Neural progenitor cell (in vitro differentiated cells): ENCODE data around the gene IYD. TPM values are rescaled to one million over a fixed set of nuclear protein-coding genes. Genes with fewer than 3 reads are reported as not detected.

Experiments used
- DNase-seq: peaks from one replicate; pipeline ENCODE4 v3.0.0-alpha.2; 2016; ENCODE audit warnings: low spot score
- H2AFZ ChIP-seq: fragments of 200-600 bp; sonication (generic); replicated peaks from 2 replicates; pipeline ENCODE4 v1.6.1; 2016; ENCODE audit warnings: antibody characterized with exemption
- H3F3A ChIP-seq: fragments of 200-600 bp; sonication (generic); 2 replicates; pipeline ENCODE4 v1.6.1; 2016; ENCODE audit warnings: antibody characterized with exemption, low read depth
- H3K27ac ChIP-seq: fragments of 200-600 bp; sonication (generic); 2 replicates; pipeline ENCODE4 v1.5.1; 2016; ENCODE audit warnings: mild to moderate bottlenecking
- H3K27me3 ChIP-seq: fragments of 200-600 bp; sonication (generic); 2 replicates; pipeline ENCODE4 v1.6.1; 2016; ENCODE audit warnings: mild to moderate bottlenecking, moderate library complexity
- H3K36me3 ChIP-seq: fragments of 200-600 bp; sonication (generic); 2 replicates; pipeline ENCODE4 v1.5.1; 2016
- H3K4me1 ChIP-seq: fragments of 200-600 bp; sonication (generic); 2 replicates; pipeline ENCODE4 v1.6.1; 2016; ENCODE audit warnings: mixed run types
- H3K4me2 ChIP-seq: fragments of 200-600 bp; sonication (generic); 2 replicates; pipeline ENCODE4 v1.6.1; 2016
- H3K4me3 ChIP-seq: fragments of 200-600 bp; sonication (generic); 2 replicates; pipeline ENCODE4 v1.5.1; 2016
- H3K79me2 ChIP-seq: fragments of 200-600 bp; sonication (generic); 2 replicates; pipeline ENCODE4 v1.6.1; 2016; ENCODE audit warnings: low read depth
- H3K9ac ChIP-seq: fragments of 200-600 bp; sonication (generic); 2 replicates; pipeline ENCODE4 v1.6.1; 2016
- H3K9me3 ChIP-seq: fragments of 200-600 bp; sonication (generic); 2 replicates; pipeline ENCODE4 v1.5.1; 2016; ENCODE audit warnings: low read depth
- H4K20me1 ChIP-seq: fragments of 200-600 bp; sonication (generic); 2 replicates; pipeline ENCODE4 v1.6.1; 2016; ENCODE audit warnings: low read depth
- H3K27ac Mint-ChIP-seq: 3 replicates; pipeline ENCODE4 v1.8.0; 2021; ENCODE audit warnings: mixed read lengths
- H3K27me3 Mint-ChIP-seq: 2 replicates; pipeline ENCODE4 v1.8.0; 2022; ENCODE audit warnings: low read depth, mild to moderate bottlenecking, inconsistent platforms, moderate library complexity, mixed read lengths; ENCODE audit not compliant: insufficient read depth
- H3K36me3 Mint-ChIP-seq: 3 replicates; pipeline ENCODE4 v1.8.0; 2021; ENCODE audit warnings: mixed read lengths
- H3K4me1 Mint-ChIP-seq: 3 replicates; pipeline ENCODE4 v1.8.0; 2021; ENCODE audit warnings: mixed read lengths
- H3K4me3 Mint-ChIP-seq: 3 replicates; pipeline ENCODE4 v1.8.0; 2021; ENCODE audit warnings: mild to moderate bottlenecking, moderate library complexity, mixed read lengths
- H3K9me3 Mint-ChIP-seq: 3 replicates; pipeline ENCODE4 v1.8.0; 2020; ENCODE audit warnings: mixed read lengths
- CTCF ChIP-seq: fragments of 200-600 bp; sonication (generic); IDR thresholded peaks from 2 replicates; pipeline ENCODE4 v1.5.1; 2017; ENCODE audit warnings: antibody characterized with exemption, mild to moderate bottlenecking
- EZH2 ChIP-seq: fragments of 200-600 bp; sonication (generic); IDR thresholded peaks from 2 replicates; pipeline ENCODE4 v1.6.1; 2017; ENCODE audit warnings: antibody characterized with exemption, mild to moderate bottlenecking, moderate library complexity
- EZH2phosphoT487 ChIP-seq: fragments of 200-600 bp; sonication (generic); IDR thresholded peaks from 2 replicates; pipeline ENCODE4 v1.6.1; 2017; ENCODE audit warnings: antibody characterized with exemption
- total RNA-seq: library from RNA; depleted of rRNA; stranded (reverse); fragments of >200 nt; gene quantifications from 2 replicates; pipeline ENCODE4 v1.2.3, GENCODE V29; 2015; ENCODE audit warnings: low replicate concordance

IYD gene
- total RNA-seq, 1 donor from 2014 or later: not detected

GRCh38 chr6:150325066-150325772 lies 43.6 kb upstream of the IYD start:
- no peak for DNase-seq
- Histone ChIP-seq H2AFZ (no peak overlapping the region), H3K4me1 (peaks cover 5% of the 10 kb centered on the region), H3F3A (no peaks in the 10 kb centered on the region), H3K9ac (no peak overlapping the region), H3K79me2 (no peaks in the 10 kb centered on the region), H3K27me3 (no peaks in the 10 kb centered on the region), H3K9me3 (no peaks in the 10 kb centered on the region), H4K20me1 (no peaks in the 10 kb centered on the region), H3K4me2 (no peak overlapping the region), H3K36me3 (no peaks in the 10 kb centered on the region), H3K27ac (no peak overlapping the region), H3K4me3 (no peak overlapping the region)
- Mint-ChIP-seq H3K36me3 (no peaks in the 10 kb centered on the region), H3K27me3 (peaks cover 3% of the 10 kb centered on the region), H3K27ac (no peak overlapping the region), H3K9me3 (no peaks in the 10 kb centered on the region), H3K4me1 (peaks cover 8% of the 10 kb centered on the region), H3K4me3 (no peak overlapping the region)
- no peak for TF ChIP-seq EZH2
- no peak for TF ChIP-seq EZH2phosphoT487
- no peak for TF ChIP-seq CTCF

- Histone ChIP-seq H3K9ac (no peak overlapping the region), H3K4me1 (peaks cover 5% of the 10 kb centered on the region), H4K20me1 (no peaks in the 10 kb centered on the region), H2AFZ (no peak overlapping the region), H3F3A (no peaks in the 10 kb centered on the region), H3K4me2 (no peak overlapping the region), H3K4me3 (no peak overlapping the region), H3K27ac (no peak overlapping the region), H3K36me3 (no peaks in the 10 kb centered on the region), H3K27me3 (no peaks in the 10 kb centered on the region), H3K9me3 (no peaks in the 10 kb centered on the region), H3K79me2 (no peaks in the 10 kb centered on the region)
- DNase-seq: no peak
- no peak overlapping the region for H3K4me3 Mint-ChIP-seq
- peaks cover 8% of the 10 kb centered on the region for H3K4me1 Mint-ChIP-seq
- H3K9me3 Mint-ChIP-seq: no peaks in the 10 kb centered on the region
- H3K27me3 Mint-ChIP-seq: peaks cover 4% of the 10 kb centered on the region
- TF ChIP-seq EZH2phosphoT487 (no peak), CTCF (no peak), EZH2 (no peak)
- peak overlapping the region; percentile 1 for H3K27ac Mint-ChIP-seq
- no peaks in the 10 kb centered on the region for H3K36me3 Mint-ChIP-seq
Observed at GRCh38 chr6:150327117-150327774, 41.6 kb upstream of the IYD start.

- no peak for DNase-seq
- no peaks in the 10 kb centered on the region for H3F3A ChIP-seq
- no peak overlapping the region for H2AFZ ChIP-seq
- H3K4me1 ChIP-seq: peaks cover 5% of the 10 kb centered on the region
- Mint-ChIP-seq H3K9me3 (no peaks in the 10 kb centered on the region), H3K4me1 (peaks cover 8% of the 10 kb centered on the region), H3K27ac (no peak overlapping the region), H3K4me3 (no peak overlapping the region), H3K27me3 (peaks cover 7% of the 10 kb centered on the region), H3K36me3 (no peaks in the 10 kb centered on the region)
- no peak overlapping the region for H3K27ac ChIP-seq
- H3K36me3 ChIP-seq: no peaks in the 10 kb centered on the region
- no peaks in the 10 kb centered on the region for H3K79me2 ChIP-seq
- H4K20me1 ChIP-seq: no peaks in the 10 kb centered on the region
- H3K4me3 ChIP-seq: no peak overlapping the region
- no peak overlapping the region for H3K4me2 ChIP-seq
- TF ChIP-seq EZH2phosphoT487: no peak
- TF ChIP-seq CTCF: no peak
- no peak for TF ChIP-seq EZH2
- no peaks in the 10 kb centered on the region for H3K9me3 ChIP-seq
- no peaks in the 10 kb centered on the region for H3K27me3 ChIP-seq
- no peak overlapping the region for H3K9ac ChIP-seq
Observed at GRCh38 chr6:150328744-150329405, 39.9 kb upstream of the IYD start.
